Epithelial cell of prostate (primary cell): ENCODE measurements around the gene VCY.
"Not testable (repeated sequence)": the region's sequence is repeated elsewhere in the genome, so short reads cannot be mapped to it uniquely, and the experiment has no call there.

Experiments used
- DNase-seq: peaks from one replicate; pipeline ENCODE4 v3.0.0-alpha.2; 2011; ENCODE audit warnings: low read depth, low spot score
- H3K27ac ChIP-seq: fragments of 450-650 bp; 2 replicates; pipeline ENCODE4 v1.5.1; 2017; ENCODE audit warnings: mild to moderate bottlenecking

VCY gene

DNA sequence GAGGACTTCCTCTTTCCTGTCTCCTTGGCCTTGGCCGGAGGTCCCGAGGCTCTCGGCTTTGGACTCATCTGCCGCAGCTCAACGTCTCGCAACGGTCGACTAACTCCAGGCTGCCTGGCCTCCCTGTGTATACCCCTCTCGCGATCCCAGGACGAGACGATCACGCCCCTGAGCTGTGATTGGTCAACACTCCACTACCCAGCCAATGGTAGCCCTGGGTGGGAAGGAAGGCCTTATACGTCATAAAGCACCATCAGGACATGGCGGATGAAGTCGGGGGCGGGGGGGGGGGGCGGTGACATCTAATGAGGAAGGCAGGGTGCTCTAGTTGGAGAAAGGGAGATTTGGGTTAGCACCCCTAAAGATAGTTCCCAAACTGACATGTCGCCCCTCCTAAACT is at the start of gene VCY:
Gene VCY (minus strand): TSS at position 101 of the 400 bp plus-strand sequence. CDS start 33 bp downstream, at position 68.
- not testable (repeated sequence) for DNase-seq, H3K27ac ChIP-seq

DNA sequence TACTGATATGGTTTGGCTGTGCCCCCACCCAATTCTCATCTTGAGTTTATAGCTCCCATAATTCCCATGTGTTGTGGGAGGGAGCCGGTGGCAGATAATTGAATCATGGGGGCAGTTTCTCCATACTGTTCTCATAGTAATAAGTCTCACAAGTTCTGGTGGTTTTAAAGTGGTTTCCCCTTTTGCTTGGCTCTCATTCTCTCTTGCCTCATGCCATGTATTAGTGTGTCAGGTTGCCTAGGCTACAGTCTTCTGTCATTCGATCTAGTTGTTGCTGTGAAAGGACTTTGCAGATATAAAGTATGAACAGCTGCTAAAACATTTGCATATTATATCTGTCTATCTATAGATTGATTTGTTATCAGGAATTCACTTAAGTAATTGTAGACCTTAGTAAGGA is 44.1 kb upstream of the VCY start:
- DNase-seq, H3K27ac ChIP-seq: not testable (repeated sequence)

DNA sequence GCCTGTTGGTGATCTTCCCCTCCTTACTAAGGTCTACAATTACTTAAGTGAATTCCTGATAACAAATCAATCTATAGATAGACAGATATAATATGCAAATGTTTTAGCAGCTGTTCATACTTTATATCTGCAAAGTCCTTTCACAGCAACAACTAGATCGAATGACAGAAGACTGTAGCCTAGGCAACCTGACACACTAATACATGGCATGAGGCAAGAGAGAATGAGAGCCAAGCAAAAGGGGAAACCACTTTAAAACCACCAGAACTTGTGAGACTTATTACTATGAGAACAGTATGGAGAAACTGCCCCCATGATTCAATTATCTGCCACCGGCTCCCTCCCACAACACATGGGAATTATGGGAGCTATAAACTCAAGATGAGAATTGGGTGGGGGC is 25.6 kb upstream of the VCY start:
- not testable (repeated sequence) for H3K27ac ChIP-seq, DNase-seq

DNA sequence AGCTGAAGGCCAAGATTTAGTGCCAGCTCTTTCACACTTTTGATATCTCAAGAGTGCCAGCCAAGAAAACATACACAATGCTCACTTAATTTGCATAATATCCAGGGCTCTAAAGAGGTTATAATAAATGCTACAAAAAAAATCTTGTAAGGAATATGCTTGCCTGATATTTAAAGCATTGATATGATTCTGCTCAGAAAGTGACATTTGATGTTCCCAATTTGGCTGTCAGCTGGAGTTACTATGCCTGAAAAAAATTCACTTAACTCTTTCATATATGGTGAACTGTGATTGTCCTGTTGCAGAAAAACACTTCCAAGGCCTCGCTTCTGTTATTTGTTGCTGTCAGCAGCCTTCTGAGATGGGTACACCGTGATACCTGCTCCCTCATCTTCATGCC is 43.9 kb downstream of the VCY start:
- H3K27ac ChIP-seq, DNase-seq: not testable (repeated sequence)
